ENCODE data around the gene C1orf167.
"Not testable (repeated sequence)": the region's sequence is repeated elsewhere in the genome, so short reads cannot be mapped to it uniquely, and the experiment has no call there.

DNA sequence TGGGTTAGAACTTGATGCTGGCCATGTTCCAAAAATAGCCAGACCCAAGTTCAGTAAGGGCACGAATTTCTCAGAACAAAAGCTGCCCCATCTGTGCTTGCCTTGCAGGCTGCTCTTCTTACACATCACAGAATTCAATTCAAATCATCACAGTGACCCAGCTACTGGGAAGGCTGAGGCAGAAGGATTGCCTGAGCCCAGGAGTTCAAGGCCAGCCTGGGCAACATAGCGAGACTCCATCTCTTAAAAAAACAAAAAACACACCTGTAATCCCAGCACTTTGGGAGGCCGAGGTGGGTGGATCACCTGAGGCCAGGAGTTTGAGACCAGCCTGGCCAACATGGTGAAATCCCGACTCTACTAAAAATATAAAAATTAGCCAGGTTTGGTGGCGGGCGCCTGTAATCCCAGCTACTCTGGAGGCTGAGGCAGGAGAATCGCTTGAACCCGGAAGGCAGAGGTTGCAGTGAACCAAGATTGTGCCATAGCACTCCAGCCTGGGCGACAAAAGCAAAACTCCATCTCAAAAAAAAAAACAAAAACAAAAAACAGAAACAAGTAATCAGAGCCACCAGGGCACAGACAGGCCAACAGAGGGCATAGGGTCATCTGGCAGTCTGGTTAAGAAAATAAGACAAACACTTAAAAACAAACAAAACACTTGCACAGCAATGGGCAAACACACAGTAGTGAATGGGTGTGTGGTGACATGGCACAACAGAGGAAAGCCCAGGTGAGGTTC, 42.1 kb downstream of the C1orf167 start:
- TF ChIP-seq, protein P1, sequence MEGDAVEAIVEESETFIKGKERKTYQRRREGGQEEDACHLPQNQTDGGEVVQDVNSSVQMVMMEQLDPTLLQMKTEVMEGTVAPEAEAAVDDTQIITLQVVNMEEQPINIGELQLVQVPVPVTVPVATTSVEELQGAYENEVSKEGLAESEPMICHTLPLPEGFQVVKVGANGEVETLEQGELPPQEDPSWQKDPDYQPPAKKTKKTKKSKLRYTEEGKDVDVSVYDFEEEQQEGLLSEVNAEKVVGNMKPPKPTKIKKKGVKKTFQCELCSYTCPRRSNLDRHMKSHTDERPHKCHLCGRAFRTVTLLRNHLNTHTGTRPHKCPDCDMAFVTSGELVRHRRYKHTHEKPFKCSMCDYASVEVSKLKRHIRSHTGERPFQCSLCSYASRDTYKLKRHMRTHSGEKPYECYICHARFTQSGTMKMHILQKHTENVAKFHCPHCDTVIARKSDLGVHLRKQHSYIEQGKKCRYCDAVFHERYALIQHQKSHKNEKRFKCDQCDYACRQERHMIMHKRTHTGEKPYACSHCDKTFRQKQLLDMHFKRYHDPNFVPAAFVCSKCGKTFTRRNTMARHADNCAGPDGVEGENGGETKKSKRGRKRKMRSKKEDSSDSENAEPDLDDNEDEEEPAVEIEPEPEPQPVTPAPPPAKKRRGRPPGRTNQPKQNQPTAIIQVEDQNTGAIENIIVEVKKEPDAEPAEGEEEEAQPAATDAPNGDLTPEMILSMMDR (IDR thresholded peaks at IDR 0.05; ENCODE audit: low read depth, low read length, poor library complexity, severe bottlenecking): not testable (repeated sequence)
- not testable (repeated sequence) for TF ChIP-seq EZH2phosphoT487 (IDR thresholded peaks at IDR 0.05; ENCODE audit: borderline replicate concordance, low read length)

All from DOHH2 (cell line).